ENCODE data around the gene NLRC5.

NLRC5 gene

DNA sequence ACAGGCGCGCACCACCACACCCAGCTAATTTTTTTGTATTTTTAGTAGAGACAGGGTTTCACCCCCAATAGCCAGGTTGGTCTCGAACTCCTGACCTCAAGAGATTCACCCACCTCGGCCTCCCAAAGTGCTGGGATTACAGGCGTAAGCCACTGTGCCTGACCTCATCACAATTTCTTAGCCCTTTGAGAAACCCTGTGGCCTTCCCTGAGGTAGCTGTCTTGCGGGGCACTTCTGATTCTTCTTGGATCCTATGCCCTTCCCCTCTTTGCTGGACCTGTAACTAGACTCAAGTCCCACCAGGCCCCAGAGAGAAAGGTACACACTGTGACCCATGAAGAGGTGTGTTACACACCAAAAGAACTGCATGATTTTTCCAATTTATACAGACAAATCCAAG, 41.1 kb upstream of the NLRC5 start:
- Mint-ChIP-seq H3K36me3 (ENCODE audit: low read depth) (peaks cover 16% of the 10 kb centered on the region), H3K27me3 (ENCODE audit: low read depth) (peaks cover 6% of the 10 kb centered on the region), H3K4me3 (no peak overlapping the region), H3K9me3 (no peaks in the 10 kb centered on the region), H3K27ac (no peak overlapping the region), H3K4me1 (peaks cover 16% of the 10 kb centered on the region)
- TF ChIP-seq, protein P1, sequence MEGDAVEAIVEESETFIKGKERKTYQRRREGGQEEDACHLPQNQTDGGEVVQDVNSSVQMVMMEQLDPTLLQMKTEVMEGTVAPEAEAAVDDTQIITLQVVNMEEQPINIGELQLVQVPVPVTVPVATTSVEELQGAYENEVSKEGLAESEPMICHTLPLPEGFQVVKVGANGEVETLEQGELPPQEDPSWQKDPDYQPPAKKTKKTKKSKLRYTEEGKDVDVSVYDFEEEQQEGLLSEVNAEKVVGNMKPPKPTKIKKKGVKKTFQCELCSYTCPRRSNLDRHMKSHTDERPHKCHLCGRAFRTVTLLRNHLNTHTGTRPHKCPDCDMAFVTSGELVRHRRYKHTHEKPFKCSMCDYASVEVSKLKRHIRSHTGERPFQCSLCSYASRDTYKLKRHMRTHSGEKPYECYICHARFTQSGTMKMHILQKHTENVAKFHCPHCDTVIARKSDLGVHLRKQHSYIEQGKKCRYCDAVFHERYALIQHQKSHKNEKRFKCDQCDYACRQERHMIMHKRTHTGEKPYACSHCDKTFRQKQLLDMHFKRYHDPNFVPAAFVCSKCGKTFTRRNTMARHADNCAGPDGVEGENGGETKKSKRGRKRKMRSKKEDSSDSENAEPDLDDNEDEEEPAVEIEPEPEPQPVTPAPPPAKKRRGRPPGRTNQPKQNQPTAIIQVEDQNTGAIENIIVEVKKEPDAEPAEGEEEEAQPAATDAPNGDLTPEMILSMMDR (IDR thresholded peaks at IDR 0.05; ENCODE audit: unreplicated experiment in 3 of 3) = no peak

DNA sequence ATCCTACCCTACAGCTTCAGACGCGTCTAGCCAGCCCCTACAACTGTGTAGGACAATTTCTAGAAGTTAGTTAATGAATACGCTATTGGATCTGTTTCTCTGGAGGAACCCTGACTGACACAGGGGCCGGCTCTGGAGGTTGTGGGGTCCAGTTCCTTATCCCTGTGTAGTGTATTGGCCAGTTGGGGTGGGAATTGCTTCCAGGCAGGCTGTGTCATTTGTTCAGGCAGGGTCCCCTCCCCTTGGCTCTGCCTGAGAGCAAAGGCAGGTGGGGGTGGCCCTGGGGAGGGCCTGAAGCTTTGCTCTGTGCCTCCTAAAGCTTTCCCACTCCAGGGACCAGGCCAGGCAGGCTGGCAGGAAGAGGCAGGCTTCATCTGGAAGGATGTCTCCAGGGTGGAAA, 39.3 kb upstream of the NLRC5 start:
- H3K36me3 Mint-ChIP-seq (ENCODE audit: low read depth) = peaks cover 2% of the 10 kb centered on the region
- no peak overlapping the region for H3K27ac Mint-ChIP-seq
- TF ChIP-seq, protein P1 (IDR thresholded peaks at IDR 0.05; ENCODE audit: unreplicated experiment in 3 of 3) = no peak
- H3K9me3 Mint-ChIP-seq = no peaks in the 10 kb centered on the region
- no peak overlapping the region for H3K4me3 Mint-ChIP-seq
- peaks cover 6% of the 10 kb centered on the region for H3K27me3 Mint-ChIP-seq (ENCODE audit: low read depth)
- H3K4me1 Mint-ChIP-seq = peaks cover 12% of the 10 kb centered on the region

DNA sequence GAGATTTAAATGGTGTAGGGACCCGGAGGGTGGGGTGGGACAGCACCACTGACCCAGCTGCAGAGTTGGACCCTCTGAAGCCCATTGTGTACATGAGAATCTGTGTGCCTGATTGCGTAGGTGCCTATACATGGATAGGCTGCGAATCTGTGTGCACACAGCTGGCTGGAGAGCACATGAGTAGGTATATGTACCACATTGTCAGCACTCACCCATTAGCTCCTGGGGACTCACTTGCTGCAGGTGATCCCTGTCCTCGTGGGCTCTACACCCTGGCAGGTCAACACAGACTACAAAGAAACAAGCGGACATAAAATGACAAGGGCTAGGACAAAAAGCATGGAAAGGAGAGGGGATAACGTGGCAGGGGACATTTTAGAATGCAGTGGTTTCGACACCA, 38.9 kb upstream of the NLRC5 start:
- Mint-ChIP-seq H3K4me3 (no peak overlapping the region), H3K27ac (no peak overlapping the region), H3K27me3 (ENCODE audit: low read depth) (peaks cover 6% of the 10 kb centered on the region), H3K9me3 (no peaks in the 10 kb centered on the region), H3K4me1 (peaks cover 11% of the 10 kb centered on the region), H3K36me3 (ENCODE audit: low read depth) (no peaks in the 10 kb centered on the region)
- TF ChIP-seq, protein P1 (IDR thresholded peaks at IDR 0.05; ENCODE audit: unreplicated experiment in 3 of 3) = no peak

DNA sequence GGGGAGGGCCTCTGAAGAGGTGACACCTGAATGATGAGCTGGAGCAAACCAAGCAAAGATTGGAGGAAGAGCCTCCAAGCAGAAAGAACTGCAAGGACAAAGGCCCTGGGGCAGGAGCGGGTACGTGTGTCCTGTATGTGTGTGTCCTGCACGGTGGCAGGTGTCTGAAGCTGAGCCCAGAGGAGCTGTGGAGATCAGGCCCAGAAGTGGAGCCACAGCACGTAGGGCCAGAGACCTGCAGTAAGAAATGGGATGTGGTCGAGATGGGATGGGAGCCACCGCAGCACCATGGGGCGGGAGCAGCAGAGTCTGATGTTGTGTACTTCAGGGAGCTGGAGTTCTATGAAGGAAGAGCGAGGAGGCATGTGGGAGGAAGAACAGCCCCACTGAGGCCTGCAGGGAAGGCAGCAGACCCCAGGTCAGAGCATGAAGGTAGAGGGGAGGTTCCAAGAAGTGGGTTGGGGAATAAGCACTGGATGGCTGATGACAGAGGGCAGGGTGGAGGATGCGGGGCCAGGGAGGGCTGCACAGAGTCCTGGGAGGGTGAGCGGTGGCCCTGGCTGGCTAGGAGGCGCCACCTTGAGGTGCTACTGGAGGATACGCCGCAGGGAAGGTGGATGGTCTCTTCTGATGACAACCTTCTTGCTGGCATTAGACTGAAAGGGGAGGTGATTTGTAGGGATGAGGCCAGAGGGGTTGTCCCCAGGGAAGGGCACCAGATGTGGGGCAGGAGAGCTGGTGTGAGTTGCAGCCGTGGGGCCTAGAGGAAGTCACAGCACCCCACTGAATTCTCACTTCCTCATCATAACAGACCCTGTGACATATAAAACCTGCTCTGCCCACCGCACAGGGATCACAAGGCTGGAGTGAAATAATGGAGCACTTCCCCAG, 38.2 kb upstream of the NLRC5 start:
- no peak overlapping the region for H3K27ac Mint-ChIP-seq
- H3K36me3 Mint-ChIP-seq (ENCODE audit: low read depth) = no peaks in the 10 kb centered on the region
- peaks cover 6% of the 10 kb centered on the region for H3K27me3 Mint-ChIP-seq (ENCODE audit: low read depth)
- H3K4me3 Mint-ChIP-seq = no peak overlapping the region
- H3K4me1 Mint-ChIP-seq = peaks cover 11% of the 10 kb centered on the region
- no peaks in the 10 kb centered on the region for H3K9me3 Mint-ChIP-seq
- TF ChIP-seq, protein P1 (IDR thresholded peaks at IDR 0.05; ENCODE audit: unreplicated experiment in 3 of 3) = peak; percentile 39 to 60 (median 44)

DNA sequence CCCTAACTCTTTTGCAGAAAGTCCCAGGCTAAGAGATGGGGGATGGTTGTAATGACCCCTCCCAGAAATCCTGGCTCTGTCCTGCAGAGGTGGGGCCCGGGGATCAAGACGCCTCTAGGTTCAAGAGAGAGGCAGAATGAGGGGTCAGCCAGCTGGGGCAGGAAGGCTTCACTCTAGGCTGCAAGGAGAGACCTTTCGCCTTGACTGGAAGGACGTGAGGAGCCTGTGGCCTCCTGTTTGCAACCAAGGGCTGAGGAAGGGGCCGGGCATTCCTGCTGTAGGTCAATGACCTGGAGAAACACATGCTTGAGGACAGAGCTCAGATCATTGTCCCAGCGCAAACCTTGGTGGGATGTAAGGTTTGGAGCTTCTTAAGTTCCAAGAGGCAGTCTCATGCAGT, 36.4 kb upstream of the NLRC5 start:
- no peak overlapping the region for H3K27ac Mint-ChIP-seq
- H3K4me3 Mint-ChIP-seq = no peak overlapping the region
- H3K36me3 Mint-ChIP-seq (ENCODE audit: low read depth) = no peaks in the 10 kb centered on the region
- TF ChIP-seq, protein P1 (IDR thresholded peaks at IDR 0.05; ENCODE audit: unreplicated experiment in 3 of 3) = no peak
- no peaks in the 10 kb centered on the region for H3K4me1 Mint-ChIP-seq
- H3K9me3 Mint-ChIP-seq = no peaks in the 10 kb centered on the region
- peaks cover 6% of the 10 kb centered on the region for H3K27me3 Mint-ChIP-seq (ENCODE audit: low read depth)

DNA sequence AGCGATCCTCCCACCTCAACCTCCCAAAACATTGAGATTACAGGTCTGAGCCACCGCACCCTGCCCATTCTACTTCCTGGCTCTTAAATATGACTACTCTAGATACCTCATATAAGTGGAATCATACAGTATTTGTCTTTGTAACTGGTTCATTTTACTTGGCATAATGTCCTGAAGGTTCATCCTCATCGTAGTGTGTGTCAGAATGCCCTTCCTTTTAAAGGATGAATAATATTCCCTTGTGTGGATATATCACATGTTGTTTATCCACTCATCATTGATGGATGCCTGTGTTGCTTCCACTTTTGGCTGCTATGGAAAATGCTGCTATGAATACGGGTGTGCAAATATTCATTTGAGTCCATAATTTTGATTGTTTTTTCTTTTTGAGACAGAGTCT, 33.3 kb upstream of the NLRC5 start:
- H3K36me3 Mint-ChIP-seq (ENCODE audit: low read depth) = no peaks in the 10 kb centered on the region
- peaks cover under 1% of the 10 kb centered on the region for H3K4me1 Mint-ChIP-seq
- peaks cover 6% of the 10 kb centered on the region for H3K27me3 Mint-ChIP-seq (ENCODE audit: low read depth)
- TF ChIP-seq, protein P1 (IDR thresholded peaks at IDR 0.05; ENCODE audit: unreplicated experiment in 3 of 3) = no peak
- H3K27ac Mint-ChIP-seq = no peak overlapping the region
- no peaks in the 10 kb centered on the region for H3K9me3 Mint-ChIP-seq
- no peak overlapping the region for H3K4me3 Mint-ChIP-seq
